ENCODE measurements around the gene LCK. TPM values are rescaled to one million over a fixed set of nuclear protein-coding genes. Genes with fewer than 3 reads are reported as not detected.

Gene LCK
- polyA plus RNA-seq, 3 donors: 0.15 to 2.2 (median 1.7) TPM

- H3K27ac ChIP-seq (ENCODE audit: low read depth in 1 of 2, low read length in 2 of 2): no peak overlapping the region
- H3K9ac ChIP-seq (ENCODE audit: insufficient read depth, low read length, poor library complexity, severe bottlenecking): no peak overlapping the region
- H4K20me1 ChIP-seq (ENCODE audit: insufficient read depth, low read length): no peaks in the 10 kb centered on the region
- no peaks in the 10 kb centered on the region for H3K9me3 ChIP-seq (replicated peaks in 1 of 2; ENCODE audit: control insufficient read depth in 1 of 2, insufficient read depth in 1 of 2, low read length in 2 of 2)
- Mint-ChIP-seq H3K27ac (no peak overlapping the region), H3K4me3 (no peak overlapping the region), H3K36me3 (no peaks in the 10 kb centered on the region), H3K27me3 (ENCODE audit: low read depth in 3 of 3) (peaks cover 1 to 10% (median 9%) of the 10 kb centered on the region in 3 donors), H3K9me3 (no peaks in the 10 kb centered on the region), H3K4me1 (peaks cover 12% of the 10 kb centered on the region)
- no peak for TF ChIP-seq CTCF (IDR thresholded peaks at IDR 0.05)
- H3K4me2 ChIP-seq (replicated peaks; ENCODE audit: extremely low read depth, low read length, poor library complexity, severe bottlenecking): no peak overlapping the region
- no peaks in the 10 kb centered on the region for H3K36me3 ChIP-seq (replicated peaks in 1 of 2; ENCODE audit: control insufficient read depth in 1 of 2, insufficient read depth in 2 of 2, low read length in 2 of 2)
- no peak overlapping the region for H3K4me3 ChIP-seq (replicated peaks in 1 of 3; ENCODE audit: low read depth in 2 of 3, low read length in 3 of 3)
- peaks cover 0 to under 1% of the 10 kb centered on the region in 2 donors for H3K27me3 ChIP-seq (ENCODE audit: control insufficient read depth in 2 of 2, insufficient read depth in 2 of 2, low read length in 2 of 2)
- no peak for DNase-seq
- WGBS (ENCODE audit: insufficient coverage): 62% methylated on average over 2 of the region's 10 CpGs
- H3K79me2 ChIP-seq (ENCODE audit: insufficient read depth, low read length): no peaks in the 10 kb centered on the region
- peaks cover 6 to 12% of the 10 kb centered on the region in 2 donors for H3K4me1 ChIP-seq (ENCODE audit: control insufficient read depth in 1 of 2, insufficient read depth in 2 of 2, low read length in 2 of 2)
- intact Hi-C loops (cut with micrococcal nuclease): no loop called here
- no peak overlapping the region for H2AFZ ChIP-seq (ENCODE audit: insufficient read depth, low read depth, low read length, poor library complexity, severe bottlenecking)
Observed at GRCh38 chr1:32255072-32256071, 4.3 kb downstream of the LCK start.

GRCh38 chr1:32256473-32257226, 5.6 kb downstream of the LCK start:
- H3K4me3 Mint-ChIP-seq: no peak overlapping the region
- H2AFZ ChIP-seq (ENCODE audit: insufficient read depth, low read depth, low read length, poor library complexity, severe bottlenecking): no peak overlapping the region
- no peaks in the 10 kb centered on the region for H3K36me3 Mint-ChIP-seq

More at GRCh38 chr1:32256473-32257226, 5.6 kb downstream of the LCK start:
- H3K9ac ChIP-seq (ENCODE audit: insufficient read depth, low read length, poor library complexity, severe bottlenecking): no peak overlapping the region
- intact Hi-C loops (cut with micrococcal nuclease): no loop called here
- H3K27ac ChIP-seq (ENCODE audit: low read depth in 1 of 2, low read length in 2 of 2): no peak overlapping the region
- no peak overlapping the region for H3K4me3 ChIP-seq (replicated peaks in 1 of 3; ENCODE audit: low read depth in 2 of 3, low read length in 3 of 3)
- no peaks in the 10 kb centered on the region for H3K36me3 ChIP-seq (replicated peaks in 1 of 2; ENCODE audit: control insufficient read depth in 1 of 2, insufficient read depth in 2 of 2, low read length in 2 of 2)
- no peaks in the 10 kb centered on the region for H3K27me3 ChIP-seq (ENCODE audit: control insufficient read depth in 2 of 2, insufficient read depth in 2 of 2, low read length in 2 of 2)
- peaks cover 0 to 9% (median 2%) of the 10 kb centered on the region in 3 donors for H3K27me3 Mint-ChIP-seq (ENCODE audit: low read depth in 3 of 3)
- H3K27ac Mint-ChIP-seq: no peak overlapping the region
- DNase-seq: no peak
- no peaks in the 10 kb centered on the region for H3K9me3 Mint-ChIP-seq
- H3K4me2 ChIP-seq (replicated peaks; ENCODE audit: extremely low read depth, low read length, poor library complexity, severe bottlenecking): no peak overlapping the region
- H3K4me1 Mint-ChIP-seq: peaks cover 9% of the 10 kb centered on the region
- no peaks in the 10 kb centered on the region for H4K20me1 ChIP-seq (ENCODE audit: insufficient read depth, low read length)
- H3K9me3 ChIP-seq (replicated peaks in 1 of 2; ENCODE audit: control insufficient read depth in 1 of 2, insufficient read depth in 1 of 2, low read length in 2 of 2): no peaks in the 10 kb centered on the region
- no peaks in the 10 kb centered on the region for H3K79me2 ChIP-seq (ENCODE audit: insufficient read depth, low read length)
- H3K4me1 ChIP-seq (ENCODE audit: control insufficient read depth in 1 of 2, insufficient read depth in 2 of 2, low read length in 2 of 2): peaks cover 6 to 9% of the 10 kb centered on the region in 2 donors
- WGBS (ENCODE audit: insufficient coverage): 80% methylated on average over 1 of the region's 9 CpGs
- no peak for TF ChIP-seq CTCF (IDR thresholded peaks at IDR 0.05)
